Body of pancreas (tissue), 4 donors: ENCODE results near the gene CCDC149.

Source experiments
- POLR2A ChIP-seq, 3 donors: fragments of 450-650 bp; IDR thresholded peaks; one replicate each; pipeline ENCODE4 v1.6.1; 2016; ENCODE audit warnings: antibody characterized with exemption in 3 of 3, mild to moderate bottlenecking in 2 of 3
- TF ChIP-seq, protein P1 (sequence below), 7 experiments: fragments of 450-650 bp in 4 of 7; fragments of 200-600 bp in 3 of 7; sonication (generic) in 3 of 7; IDR thresholded peaks; one replicate each; pipeline ENCODE4 v1.5.1; 2016 to 2019; ENCODE audit warnings: antibody characterized with exemption in 7 of 7

DNA sequence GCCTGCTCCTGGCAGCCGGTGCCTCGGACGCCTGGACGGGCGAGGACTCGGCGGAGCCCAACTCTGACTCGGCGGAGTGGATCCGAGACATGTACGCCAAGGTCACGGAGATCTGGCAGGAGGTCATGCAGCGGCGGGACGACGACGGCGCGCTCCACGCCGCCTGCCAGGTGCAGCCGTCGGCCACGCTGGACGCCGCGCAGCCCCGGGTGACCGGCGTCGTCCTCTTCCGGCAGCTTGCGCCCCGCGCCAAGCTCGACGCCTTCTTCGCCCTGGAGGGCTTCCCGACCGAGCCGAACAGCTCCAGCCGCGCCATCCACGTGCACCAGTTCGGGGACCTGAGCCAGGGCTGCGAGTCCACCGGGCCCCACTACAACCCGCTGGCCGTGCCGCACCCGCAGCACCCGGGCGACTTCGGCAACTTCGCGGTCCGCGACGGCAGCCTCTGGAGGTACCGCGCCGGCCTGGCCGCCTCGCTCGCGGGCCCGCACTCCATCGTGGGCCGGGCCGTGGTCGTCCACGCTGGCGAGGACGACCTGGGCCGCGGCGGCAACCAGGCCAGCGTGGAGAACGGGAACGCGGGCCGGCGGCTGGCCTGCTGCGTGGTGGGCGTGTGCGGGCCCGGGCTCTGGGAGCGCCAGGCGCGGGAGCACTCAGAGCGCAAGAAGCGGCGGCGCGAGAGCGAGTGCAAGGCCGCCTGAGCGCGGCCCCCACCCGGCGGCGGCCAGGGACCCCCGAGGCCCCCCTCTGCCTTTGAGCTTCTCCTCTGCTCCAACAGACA lies 113.1 kb downstream of the CCDC149 start:
- TF ChIP-seq, protein P1, sequence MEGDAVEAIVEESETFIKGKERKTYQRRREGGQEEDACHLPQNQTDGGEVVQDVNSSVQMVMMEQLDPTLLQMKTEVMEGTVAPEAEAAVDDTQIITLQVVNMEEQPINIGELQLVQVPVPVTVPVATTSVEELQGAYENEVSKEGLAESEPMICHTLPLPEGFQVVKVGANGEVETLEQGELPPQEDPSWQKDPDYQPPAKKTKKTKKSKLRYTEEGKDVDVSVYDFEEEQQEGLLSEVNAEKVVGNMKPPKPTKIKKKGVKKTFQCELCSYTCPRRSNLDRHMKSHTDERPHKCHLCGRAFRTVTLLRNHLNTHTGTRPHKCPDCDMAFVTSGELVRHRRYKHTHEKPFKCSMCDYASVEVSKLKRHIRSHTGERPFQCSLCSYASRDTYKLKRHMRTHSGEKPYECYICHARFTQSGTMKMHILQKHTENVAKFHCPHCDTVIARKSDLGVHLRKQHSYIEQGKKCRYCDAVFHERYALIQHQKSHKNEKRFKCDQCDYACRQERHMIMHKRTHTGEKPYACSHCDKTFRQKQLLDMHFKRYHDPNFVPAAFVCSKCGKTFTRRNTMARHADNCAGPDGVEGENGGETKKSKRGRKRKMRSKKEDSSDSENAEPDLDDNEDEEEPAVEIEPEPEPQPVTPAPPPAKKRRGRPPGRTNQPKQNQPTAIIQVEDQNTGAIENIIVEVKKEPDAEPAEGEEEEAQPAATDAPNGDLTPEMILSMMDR (IDR thresholded peaks at IDR 0.05): no peak
- no peak for TF ChIP-seq POLR2A (IDR thresholded peaks at IDR 0.05)
